PC-9 (cell line): Measurements from ENCODE around the gene GALNT2.

Experiments used
- CTCF ChIP-seq: fragments of 200-600 bp; sonication (generic); conservative IDR thresholded peaks from 2 replicates; pipeline ENCODE4 v1.6.1; 2017; ENCODE audit warnings: mixed run types, antibody characterized with exemption, mild to moderate bottlenecking, moderate library complexity
- EZH2 ChIP-seq: fragments of 200-600 bp; sonication (generic); IDR thresholded peaks from 2 replicates; pipeline ENCODE4 v1.8.0; 2017; ENCODE audit warnings: antibody characterized with exemption, low read depth

DNA sequence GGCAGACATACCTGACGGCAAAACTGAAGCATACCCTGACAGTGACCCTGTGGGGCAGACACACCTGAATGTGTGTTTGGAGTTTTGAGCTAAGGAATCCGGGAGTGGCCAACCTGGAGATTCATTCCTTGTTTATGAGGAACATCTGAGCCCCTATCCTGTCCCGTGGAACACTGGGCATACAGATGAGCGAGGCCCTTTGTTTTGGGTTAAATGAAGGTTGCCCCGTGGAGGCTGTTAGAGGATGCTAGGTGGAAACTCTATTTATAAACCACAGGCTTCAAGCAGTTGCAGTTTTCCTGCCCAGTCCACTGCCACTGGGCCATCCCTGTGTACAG, 18.1 kb downstream of the GALNT2 start:
- TF ChIP-seq CTCF (no peak), EZH2 (no peak)
